ENCODE measurements around the gene CABP7.
A peak's percentile ranks its signal among the peaks of the same experiment; 100 is the strongest.

The CABP7 gene

DNA sequence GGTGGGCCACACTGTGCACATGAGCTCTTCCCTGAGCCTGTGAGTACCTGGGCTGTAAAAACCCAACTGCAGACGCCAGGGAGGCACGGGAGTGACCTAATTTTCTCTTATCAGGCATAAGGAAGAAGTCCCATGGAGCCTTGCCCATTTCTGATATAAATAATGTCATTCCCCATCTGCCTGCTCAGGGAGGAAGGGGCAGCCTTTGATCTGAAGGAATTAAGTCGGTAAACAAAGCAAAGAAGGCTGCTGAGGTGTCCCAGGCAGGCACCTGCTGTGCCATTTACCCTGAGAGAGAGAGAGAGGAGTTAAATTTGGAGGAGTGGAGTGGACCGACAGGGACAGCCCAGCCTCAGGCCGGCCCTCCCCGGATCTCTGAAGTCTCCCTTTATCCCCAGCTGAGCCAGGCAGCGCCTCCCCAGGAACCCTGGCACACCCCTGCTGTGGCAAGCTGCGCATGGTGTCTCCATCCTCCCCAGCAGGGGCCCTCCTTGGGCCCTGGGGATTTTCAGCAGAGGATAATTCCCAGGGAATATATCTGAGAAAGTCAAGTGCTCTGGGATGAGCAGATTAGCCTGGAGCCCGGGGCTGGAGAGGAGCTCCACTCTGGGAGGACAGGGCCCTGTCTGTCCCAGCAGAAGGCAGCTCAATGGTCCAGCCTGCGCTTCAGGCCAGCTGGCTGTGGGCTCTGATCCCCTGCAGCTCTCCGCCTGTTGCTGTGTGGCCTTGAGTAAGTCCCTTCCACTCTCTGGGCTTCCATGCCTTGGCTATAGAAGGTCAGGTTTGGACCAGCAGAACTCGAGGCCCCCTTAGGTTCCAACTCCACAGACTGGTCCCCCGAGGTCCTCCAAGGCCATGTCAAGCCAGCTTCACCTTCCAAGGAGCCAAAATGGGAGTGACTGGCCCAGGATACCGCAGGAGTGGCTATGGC, 17.5 kb upstream of the CABP7 start:
- DNase-seq (ENCODE audit: insufficient read length, low spot score), result no peak
- FAIRE-seq, result no peak

DNA sequence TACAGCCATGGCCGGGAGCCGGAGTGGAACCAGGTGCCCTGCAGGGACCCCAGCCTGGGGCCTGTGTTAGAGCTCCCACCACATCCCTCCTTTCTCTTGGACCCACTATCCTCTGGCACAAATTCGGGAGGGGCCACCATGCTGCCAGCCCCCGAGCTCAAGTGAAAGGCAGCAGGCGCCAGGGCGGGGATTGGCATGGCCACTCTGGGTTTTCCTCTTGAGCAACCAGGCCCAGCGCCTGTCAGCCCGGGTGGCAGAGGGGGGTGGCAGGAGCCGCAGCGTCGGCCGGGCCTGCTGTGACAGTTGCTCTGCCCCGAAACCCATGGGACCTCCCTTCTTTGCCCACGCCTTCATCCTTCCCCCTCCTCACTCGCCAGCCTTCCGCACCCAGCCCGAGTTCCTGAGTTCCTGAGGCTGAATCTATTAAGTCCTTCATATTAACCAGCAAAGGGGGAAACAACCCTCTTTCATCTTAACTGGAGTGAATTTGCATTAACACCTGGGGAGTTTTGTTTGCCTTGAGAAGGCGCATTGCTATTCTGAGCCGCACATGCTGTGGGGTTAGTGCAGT, 16.8 kb upstream of the CABP7 start:
- DNase-seq (ENCODE audit: insufficient read length, low spot score), result no peak
- FAIRE-seq, result no peak

DNA sequence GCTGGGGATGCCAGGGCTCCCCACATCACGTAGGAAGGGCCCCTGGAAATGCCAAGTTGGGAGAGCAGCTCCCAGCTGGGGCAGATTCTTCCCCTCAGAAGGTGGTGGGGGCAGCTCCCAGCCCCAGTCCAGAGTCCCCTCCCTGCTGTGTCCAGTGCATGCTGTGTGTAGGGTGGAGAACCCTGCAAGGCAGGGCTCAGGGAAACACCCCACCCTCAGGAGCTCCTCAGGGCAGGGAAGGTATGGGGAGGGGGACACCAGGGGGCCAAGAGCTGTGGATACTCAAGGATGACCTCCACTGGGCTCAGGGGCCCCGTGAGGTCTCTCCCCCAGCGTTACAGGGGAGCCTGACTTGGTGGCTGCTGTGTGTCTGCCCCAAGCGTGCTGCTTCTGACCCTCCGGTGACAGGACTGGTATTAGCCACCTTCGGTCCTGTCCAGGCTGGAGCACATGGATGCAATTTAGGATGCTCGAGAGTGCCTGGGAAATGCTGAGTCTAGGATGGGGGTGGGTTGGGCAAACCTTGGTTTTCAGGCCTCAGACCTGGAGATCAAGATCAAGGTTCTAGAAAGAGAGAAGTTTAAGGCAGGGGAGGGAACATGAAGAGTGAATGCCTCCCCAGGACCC, 16.1 kb upstream of the CABP7 start:
- DNase-seq (ENCODE audit: insufficient read length, low spot score) (no peak), FAIRE-seq (no peak)

DNA sequence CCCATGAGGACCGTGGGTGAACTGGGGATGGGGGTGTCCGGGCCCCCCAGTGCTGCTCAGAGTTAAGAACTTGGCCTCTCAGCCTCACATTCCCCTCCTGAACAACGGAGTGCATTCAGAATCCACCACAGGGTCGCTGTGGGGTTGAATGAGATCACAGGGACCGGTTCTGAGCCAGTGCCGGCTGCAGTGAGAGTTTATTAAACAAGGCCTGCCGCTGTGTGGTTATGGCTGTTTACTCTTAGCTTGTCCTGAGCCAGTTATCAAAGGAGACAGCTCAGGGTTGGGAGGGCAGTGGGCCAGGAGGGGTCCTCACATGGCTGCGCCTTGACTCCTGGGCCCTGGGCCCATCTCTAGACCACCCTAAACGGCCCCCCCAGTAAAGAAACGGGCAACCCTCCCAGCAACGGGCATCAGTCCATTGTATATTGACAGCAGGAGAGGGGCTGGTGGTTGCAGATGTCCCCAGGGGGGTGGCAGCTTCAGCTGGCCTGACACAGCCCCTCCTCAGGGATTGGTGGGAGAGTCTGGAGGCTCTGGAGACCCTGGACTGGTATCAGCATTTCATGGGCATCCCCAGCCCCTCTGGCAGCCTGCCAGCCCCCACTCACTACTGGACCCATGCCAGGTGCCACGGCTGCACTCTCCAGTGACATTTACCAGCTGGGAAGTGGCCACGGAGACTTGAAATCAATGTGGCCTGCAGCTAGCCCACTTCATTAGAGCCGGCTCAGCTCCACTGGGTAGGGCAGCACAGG, 15.1 kb upstream of the CABP7 start:
- DNase-seq (ENCODE audit: insufficient read length, low spot score) (no peak), FAIRE-seq (no peak)

DNA sequence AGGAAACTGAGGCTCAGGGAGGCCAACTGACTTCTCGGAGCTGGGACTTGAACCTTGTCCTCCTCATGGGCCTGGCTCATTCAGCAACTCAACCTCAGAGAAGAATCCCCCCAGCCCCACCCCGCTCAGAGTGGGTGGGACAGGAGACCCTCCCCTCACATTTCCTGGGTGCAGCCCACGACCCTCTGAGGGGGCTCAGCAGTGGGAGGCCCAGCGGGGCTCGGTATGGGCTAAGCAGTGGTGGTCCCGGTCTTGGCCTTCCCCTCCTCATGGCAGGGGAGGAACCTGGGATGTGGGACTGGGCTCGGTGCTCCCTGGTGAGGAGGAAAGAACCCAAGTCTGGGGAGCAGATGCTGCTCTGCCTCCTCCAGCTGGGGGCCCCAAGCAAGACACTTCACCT, 14.2 kb upstream of the CABP7 start:
- no peak for DNase-seq (ENCODE audit: insufficient read length, low spot score)
- FAIRE-seq, result no peak

DNA sequence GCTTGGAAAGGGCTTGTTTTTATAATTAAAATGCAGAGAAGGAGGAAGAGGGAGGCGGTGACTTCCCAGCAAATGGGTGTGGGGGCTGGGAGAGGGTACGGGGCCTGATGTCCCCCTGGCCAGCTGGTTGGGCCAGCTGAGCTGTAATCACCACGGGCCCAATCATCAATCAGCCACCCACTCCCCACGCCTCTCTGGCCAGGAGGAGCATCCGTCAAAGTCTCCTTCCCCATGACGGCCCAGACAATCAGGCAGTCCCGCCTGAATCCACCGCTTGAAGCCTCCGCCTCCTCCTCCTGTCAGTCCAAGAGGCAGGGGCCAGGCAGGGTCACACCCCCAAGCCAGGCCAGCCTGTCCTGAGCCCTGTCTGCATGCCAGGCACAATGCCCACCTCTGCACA, 13.3 kb upstream of the CABP7 start:
- DNase-seq (ENCODE audit: insufficient read length, low spot score) (no peak), FAIRE-seq (no peak)

DNA sequence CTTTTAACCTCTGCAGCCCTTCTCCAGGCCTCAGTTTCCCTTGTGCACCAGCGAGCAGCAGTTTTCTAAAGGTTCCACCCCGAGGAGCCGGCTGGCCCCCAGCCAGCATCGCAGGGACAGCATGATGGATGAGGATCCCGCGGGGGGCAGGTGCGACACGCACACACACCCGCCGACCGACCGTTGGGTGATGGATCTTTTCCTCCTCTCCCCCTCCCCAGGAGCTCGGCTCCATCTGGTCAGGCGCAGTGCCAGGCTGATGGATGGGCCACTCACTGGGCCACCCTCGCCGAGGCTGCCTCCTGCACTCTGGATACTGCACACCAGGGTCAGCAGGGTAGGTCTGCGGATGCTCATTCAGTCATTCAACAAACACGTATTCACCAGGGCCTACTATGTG, 12.8 kb upstream of the CABP7 start:
- DNase-seq (ENCODE audit: insufficient read length, low spot score) (no peak), FAIRE-seq (no peak)

DNA sequence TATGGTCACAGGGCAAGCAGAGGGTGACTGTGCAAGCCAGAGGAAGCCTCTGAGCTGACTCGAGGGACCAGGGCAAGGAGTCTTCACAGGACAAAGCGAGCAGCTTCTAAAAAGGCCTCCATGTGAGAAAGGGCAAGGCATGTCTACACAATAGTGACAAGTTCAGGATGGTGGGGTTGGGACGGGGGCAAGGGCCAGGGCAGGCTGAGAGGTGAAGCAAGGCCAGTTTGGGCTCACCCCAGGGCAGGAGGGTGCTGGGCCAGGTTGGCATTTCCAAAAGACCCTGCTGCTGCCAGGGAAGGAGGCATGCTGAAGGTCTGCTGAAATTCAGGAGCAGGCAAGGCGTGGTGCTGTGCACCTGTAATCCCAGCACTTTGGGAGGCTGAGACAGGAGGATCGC, 12.3 kb upstream of the CABP7 start:
- no peak for DNase-seq (ENCODE audit: insufficient read length, low spot score)
- no peak for FAIRE-seq

DNA sequence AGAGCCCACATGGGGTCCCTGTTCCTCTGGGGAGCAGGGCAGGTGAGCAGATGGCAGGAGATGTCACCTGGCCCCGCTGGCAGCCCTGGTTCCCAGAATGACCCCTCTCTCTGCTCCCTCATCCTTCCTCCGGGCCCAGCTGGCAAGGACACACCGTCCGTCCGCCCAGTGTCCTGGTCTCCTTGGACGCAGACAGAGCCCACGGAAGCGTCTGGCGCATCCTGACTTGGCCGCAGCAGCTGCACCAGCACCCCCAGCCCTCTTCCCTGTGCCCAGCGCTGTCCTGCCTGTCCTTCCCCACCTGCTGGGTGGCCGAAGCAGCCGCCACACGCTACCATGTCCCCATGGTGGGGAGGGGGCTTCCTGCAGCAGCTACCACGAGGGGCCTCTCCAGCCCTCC, 9.6 kb upstream of the CABP7 start:
- no peak for DNase-seq (ENCODE audit: insufficient read length, low spot score)
- no peak for FAIRE-seq

DNA sequence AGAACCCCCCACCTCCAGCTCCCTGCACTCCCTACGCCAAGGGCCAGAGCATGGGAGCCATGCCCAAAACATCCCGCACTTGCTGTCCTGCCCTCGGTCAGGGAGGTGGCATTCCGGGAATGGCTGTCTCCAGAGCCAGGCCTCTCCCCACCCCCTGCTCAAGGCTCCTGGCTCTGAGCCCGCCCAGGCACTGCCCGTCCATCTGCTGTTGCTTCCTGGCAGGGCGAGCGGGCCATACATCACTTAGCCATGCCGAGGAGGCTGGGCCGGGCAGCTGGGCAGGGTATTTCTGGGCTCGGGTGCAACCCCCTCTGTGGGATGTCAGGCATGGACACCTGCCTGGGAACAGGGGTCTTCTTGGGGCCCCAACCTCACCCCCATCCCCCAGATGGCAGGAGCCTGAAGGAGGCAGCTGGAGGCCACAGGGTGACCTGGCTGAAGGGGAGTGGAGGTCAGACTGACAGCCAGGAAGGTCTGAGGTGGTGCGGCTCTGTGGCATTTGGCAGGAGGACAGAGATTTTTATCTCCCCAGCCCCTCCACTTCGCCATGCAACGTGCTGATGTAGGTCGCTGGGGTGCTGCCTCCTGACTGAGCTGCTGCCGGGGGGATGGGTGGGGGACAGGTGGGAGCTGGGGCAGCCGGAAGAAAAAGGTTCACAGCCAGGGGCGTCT, 8.7 kb upstream of the CABP7 start:
- FAIRE-seq (no peak), DNase-seq (ENCODE audit: insufficient read length, low spot score) (no peak)

DNA sequence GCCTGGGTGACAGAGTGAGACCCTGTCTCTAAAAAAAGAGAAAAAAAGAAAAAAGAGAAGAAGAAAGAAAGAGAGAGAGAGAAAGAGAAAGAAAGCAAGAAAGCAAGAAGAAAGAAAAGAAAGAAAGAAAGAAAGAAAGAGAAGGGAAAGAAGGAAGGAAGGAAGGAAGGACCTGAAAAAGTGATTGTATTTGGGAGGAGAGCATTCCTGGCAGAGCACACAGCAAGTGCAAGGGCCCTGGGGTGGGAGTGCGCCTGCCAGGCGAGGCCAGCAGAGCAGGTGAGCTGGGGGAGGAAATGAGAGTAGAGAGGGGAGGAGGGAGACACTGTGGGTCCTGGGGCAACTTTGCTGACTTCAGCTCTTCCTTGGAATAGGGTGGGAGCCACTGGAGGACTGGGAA, 7.7 kb upstream of the CABP7 start:
- DNase-seq (ENCODE audit: insufficient read length, low spot score) (no peak), FAIRE-seq (no peak)

DNA sequence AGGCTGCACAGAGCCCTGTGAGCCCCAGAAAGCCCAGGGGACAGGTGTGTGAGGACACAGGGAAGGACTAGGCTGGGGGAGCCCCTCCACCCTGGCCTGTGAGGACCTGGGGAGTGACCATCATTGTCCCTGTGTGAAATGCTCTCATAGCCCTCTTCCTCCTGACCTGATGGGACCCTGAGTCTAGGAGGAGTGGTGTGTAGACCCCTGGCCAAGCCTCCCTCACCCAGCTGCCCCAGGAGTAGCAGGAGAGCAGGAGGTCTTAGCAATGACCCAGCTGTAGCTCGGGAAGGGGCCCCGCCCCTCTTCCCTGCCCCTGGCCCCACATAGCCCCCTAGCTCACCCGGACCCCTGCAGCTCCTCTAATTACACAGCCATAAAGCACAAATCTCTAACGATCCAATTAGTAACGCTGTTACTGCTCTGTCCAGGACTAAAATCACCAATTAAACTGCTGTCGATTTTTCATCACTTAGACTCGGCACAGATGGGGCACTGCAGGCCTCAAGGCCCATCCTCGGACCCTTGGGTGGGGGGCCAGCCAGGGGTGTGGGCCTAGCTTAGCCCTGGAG, 6.6 kb upstream of the CABP7 start:
- FAIRE-seq, result no peak
- no peak for DNase-seq (ENCODE audit: insufficient read length, low spot score)

DNA sequence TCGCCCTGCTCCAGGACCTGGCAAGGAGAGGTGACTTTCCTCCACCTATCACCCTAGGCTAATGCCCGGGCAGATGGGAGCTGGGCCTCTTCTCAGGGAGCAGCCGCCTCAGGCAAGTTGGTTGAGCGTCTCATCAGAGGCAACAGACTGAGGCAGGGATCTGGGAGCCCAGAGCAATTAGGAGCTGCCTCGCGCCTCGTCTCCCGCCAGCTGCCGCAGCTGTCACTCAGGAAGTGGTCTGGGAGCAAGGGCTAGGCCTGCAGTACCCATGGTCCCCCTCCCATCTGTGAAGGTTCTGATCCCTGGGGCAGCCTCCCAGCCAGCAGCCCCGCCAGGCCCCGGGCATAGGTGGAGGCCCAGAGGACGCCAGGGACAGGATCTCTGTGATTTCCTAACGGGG, 4.6 kb upstream of the CABP7 start:
- FAIRE-seq, result no peak
- no peak for DNase-seq (ENCODE audit: insufficient read length, low spot score)

DNA sequence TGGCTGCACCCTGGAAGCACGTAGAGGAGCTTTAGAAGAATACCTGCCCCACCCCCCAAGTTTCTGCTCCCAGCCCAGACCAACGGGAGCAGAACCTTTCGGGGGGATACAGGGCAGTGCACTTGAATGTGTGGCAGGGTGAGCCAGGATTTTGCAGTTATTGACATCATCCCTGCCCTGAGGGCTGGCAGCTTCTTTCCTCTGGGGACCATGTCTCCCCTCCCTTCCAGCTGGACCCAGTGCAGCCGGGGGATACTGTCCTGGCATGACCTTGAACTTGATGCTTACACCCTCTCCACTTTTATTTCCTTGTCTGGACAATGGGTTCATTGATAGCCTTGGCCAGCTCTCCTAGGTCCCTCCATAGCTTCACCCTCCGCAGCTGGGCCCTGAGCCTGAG, 4.1 kb upstream of the CABP7 start:
- FAIRE-seq, result no peak
- DNase-seq (ENCODE audit: insufficient read length, low spot score), result no peak

DNA sequence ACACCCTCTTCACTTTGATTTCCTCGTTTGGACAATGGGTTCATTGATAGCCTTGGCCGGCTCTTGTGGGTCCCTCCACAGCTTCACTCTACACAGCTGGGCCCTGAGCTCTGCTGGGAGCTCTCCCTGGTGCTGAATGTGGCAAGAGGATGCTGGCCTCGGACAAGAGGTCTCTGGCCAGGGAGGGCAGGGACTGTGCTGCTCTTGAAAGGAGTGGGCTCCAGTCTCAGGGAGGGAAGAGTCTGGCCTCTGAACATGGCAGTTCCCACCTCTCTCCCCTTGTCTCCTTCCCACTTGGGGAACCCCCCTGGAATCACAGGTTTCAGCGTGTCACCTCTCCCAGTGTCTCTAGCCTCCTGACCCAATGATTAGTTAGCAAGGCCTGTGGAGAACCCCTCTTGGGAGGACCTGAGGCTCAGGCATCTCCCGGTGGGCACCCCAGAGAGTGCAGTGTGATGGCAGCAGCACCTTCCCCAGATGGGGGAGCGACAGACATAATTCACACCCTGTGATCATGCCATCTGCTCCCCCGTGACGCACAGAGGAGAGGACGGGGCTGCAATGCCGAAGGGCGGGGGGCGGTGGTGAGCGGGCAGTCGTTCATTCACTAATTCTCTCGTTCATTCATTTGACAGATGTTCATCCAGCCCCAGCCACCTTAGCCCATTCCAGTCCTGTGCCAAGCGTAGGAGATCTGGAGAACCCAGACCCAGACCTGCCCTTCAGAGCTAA, 2.8 kb upstream of the CABP7 start:
- FAIRE-seq (no peak), DNase-seq (ENCODE audit: insufficient read length, low spot score) (peak; percentile 57)

DNA sequence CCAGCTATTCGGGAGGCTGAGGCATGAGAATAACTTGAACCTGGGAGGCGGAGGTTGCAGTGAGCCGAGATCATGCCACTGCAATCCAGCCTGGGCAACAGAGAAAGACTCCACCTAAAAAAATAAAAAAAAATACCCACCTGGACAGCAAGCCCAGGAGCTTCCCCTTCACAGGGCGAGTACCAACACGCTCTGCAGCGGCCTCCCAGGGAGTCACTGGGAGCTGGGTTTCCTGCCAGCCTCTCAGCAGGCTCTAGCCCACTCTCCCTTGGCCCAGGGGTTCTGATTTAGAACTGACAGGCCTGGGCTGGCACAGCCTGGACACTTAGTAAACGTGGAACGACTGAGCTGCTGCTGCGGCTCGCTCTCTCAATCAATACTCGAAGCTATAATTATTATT, 2.0 kb upstream of the CABP7 start:
- FAIRE-seq (no peak), DNase-seq (ENCODE audit: insufficient read length, low spot score) (no peak)

DNA sequence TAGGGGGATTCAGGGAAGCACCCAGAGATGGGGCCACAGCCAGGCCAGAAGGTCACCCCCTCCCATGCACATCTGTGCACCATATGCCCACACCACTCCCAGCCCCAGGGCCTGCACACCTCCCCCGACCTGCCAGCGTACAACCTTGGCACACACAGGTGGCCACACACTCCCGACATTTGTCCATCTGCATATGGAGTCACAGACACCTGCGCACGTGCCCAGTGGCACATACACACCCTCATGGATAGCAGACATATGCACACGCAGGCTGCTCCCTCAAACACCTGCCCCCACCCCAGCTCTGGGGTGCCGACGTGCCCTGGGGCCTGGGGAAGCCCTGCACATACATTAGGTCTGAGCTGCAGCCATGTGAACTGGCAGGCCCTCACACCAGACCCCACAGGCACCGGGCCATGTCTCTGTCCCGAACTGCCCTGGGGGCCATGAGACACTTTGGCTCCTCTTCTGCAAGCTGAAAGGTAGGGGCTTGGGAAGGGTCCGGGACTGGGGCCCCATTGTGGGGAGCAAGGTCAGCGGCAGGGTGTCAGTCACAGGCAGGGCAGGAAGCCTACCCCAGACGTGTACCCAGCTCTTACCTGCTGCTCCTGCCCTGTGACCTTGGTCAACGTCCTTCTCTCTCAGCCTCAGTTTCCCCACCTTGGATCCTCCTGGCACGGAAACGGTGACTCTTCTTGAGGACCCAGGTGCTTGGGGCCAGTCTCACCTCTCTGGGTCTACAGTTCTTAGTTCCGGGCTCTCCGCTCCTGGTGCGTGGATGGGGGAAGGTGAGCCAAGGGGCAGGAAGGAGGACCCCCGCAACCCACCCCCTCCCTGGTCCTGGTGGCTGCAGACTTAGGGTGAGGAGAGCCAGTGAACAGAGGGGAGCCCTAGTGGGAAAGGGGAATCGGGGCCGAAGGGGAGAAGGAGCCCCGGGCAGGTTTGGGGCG, 579 bp upstream of the CABP7 start:
- DNase-seq (ENCODE audit: insufficient read length, low spot score) (no peak), FAIRE-seq (no peak)

DNA sequence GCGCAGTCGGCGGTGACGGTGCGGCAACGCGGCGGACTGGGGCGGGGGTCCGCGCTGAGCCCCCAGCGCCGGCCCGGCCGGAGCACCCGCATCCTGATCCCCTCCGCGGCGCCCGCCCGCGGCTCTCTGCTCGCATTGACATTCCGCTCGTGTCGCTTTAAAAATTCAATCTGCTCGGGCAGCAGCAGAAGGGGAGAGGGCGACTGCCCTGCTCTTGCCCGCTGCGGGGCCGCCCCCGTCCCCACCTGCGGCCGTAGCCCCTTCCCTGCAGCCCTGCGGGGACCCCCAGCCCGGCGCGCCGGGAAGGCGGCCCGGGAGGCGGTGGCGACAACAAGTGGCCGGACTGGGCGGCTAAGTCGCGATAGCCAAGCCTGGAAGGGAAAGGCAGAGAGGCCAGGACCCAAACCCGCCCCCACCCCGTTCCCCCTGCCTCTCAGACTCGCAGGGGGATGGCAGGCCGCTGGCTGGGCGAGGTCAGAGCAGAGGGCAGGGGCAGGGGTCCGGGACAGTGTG, 1.1 kb downstream of the CABP7 start:
- FAIRE-seq, result no peak
- DNase-seq (ENCODE audit: insufficient read length, low spot score), result no peak
